GM13976 (cell line): ENCODE data around the gene FOXN4.

Experiments
- DNase-seq: peaks from one replicate; pipeline ENCODE4 v3.0.0; 2012; ENCODE audit warnings: low spot score
- in situ Hi-C: fragments of 300-500 bp; cut with MboI; formaldehyde crosslinking; loops from one replicate; pipeline ENCODE4 v1.12.0; 2022; ENCODE audit warnings: low sequenced_read_pairs, mixed read lengths, inconsistent platforms; ENCODE audit not compliant: unreplicated experiment
- TF ChIP-seq, protein P1 (sequence below): IDR thresholded peaks from 2 replicates; pipeline ENCODE4 v1.5.1; 2012; ENCODE audit warnings: borderline replicate concordance, mild to moderate bottlenecking; ENCODE audit not compliant: insufficient read depth; ENCODE audit errors: extremely low read depth, missing control alignments, control extremely low read depth

Gene FOXN4

DNA sequence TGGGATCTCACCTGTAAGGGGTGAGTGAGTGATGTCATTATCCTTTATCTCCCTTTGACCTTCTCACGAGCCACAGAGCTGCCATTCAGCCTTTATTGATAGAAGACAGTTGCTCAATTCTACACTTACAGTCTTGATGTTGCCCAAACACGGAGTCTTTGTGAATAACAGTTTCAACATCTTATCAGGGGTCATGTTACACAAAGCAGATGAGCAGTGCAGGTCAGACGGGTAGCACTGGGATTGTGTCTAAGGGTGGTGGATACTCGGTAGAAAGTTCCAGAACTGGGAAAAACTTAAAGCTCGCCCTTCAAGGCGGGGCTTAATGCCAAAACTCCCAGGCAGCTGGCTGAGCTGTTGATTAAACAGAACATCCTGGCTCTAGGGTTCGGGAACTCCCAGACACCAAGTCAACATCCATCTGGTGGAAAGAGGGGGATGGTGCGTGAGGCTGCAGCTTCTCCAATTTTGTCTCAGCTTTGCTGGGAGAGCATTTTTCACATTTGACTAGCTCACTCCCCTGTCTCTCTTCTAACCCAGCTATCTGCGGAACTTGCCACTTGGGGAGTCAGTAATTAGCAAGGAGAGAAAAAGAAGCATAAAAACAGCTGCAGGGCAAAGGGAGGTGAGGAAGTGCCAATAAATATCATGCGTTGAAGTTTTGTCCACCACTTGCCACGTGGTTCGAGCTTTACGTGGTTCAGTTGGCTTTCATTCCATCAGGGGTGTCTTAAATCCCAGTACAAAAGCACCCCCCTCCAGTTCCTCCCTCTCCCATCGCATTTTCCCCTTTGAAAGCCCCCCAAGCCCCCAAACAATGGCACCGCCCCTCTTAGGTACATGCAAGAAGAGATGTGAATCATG is 31.0 kb downstream of the FOXN4 start:
- TF ChIP-seq, protein P1, sequence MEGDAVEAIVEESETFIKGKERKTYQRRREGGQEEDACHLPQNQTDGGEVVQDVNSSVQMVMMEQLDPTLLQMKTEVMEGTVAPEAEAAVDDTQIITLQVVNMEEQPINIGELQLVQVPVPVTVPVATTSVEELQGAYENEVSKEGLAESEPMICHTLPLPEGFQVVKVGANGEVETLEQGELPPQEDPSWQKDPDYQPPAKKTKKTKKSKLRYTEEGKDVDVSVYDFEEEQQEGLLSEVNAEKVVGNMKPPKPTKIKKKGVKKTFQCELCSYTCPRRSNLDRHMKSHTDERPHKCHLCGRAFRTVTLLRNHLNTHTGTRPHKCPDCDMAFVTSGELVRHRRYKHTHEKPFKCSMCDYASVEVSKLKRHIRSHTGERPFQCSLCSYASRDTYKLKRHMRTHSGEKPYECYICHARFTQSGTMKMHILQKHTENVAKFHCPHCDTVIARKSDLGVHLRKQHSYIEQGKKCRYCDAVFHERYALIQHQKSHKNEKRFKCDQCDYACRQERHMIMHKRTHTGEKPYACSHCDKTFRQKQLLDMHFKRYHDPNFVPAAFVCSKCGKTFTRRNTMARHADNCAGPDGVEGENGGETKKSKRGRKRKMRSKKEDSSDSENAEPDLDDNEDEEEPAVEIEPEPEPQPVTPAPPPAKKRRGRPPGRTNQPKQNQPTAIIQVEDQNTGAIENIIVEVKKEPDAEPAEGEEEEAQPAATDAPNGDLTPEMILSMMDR, result no peak
- in situ Hi-C loops, result no loop called here
- no peak for DNase-seq

DNA sequence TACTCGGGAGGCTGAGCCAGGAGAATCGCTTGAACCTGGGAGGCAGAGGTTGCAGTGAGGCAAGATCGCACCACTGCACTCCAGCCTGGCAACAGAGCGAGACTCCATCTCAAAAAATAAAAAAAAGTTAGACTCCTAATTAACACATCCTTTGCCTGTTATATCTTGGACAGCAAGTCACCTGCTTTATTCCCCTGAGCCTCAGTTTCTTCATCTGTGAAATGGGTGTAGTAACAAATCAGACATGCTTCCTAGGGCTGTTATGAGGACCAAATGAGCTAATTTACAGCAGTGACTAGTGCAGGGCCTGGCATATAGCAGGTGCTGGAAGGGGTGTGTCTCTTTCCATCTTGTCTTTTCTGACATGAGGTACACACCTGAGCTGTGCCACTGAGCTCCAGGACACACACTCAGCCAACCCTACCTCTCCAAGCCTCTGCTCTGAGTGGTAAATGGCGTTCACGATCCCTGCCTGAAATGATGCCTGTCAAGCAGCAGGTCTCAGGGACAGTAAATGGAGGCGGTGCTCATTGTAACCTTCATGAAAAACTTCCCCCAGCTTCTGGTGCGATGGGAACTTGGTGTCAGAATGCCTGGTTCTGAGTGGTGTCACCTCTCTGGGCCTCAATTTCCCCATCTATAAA is 31.7 kb downstream of the FOXN4 start:
- no peak for DNase-seq
- in situ Hi-C loops, result no loop called here
- TF ChIP-seq, protein P1, result no peak

DNA sequence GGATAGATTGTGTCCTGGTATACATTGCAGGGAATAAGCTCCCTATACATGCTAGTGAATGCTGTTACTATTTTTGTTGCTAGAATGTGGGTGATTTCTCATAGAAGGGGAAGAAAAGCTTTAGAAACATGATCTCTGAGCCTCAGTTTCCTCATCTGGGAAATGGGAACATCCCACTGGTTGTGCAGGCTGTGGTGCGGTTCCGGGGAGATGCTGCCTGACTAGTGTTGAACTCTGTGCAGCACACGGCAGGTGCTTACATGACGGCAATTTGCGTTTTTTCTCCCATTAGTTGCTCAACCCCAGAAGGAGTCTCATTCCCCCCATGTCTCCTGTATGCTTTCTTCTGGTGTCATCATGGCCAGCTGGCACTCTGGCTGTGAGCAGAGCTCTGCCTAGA is 32.9 kb downstream of the FOXN4 start:
- no peak for DNase-seq
- TF ChIP-seq, protein P1, result no peak
- in situ Hi-C loops, result no loop called here

DNA sequence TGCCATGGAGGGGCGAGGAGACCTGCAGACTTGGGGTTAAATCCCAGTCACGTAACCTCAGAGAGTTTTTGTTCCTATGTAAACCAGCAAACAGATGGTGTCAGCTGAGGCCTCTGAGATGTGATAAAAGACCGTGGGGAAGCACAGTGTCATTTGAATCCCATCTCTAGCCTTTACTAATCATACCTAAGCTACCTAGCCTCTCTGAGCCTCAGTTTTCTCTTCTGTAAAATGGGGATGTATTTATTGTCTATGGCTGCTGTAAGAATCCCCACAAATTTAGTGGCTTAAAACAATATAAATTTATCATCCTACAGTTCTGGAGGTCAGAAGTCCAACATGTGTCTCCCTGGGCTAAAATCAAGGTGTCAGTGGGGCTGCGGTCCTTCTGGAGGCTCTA is 33.9 kb downstream of the FOXN4 start:
- in situ Hi-C loops, result no loop called here
- no peak for DNase-seq
- TF ChIP-seq, protein P1, result no peak

DNA sequence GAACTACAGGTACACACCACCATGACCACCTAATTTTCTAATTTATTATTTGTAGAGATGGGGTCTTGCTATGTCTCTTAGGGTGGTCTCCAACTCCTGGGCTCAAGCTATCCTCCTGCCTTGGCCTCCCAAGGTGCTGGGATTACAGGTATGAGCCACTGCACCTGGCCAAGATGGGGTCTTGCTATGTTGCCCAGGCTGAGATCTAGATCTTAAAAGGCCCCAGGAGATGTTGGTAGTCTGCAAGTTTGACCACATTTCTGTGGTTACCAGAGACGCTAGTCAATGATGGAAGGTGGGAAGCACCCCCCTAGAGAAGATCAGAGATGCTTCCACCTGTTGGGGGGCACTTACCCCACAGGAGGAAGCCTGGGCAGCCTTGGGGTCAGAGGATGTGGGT is 34.7 kb downstream of the FOXN4 start:
- in situ Hi-C loops, result no loop called here
- DNase-seq, result no peak
- TF ChIP-seq, protein P1, result no peak

DNA sequence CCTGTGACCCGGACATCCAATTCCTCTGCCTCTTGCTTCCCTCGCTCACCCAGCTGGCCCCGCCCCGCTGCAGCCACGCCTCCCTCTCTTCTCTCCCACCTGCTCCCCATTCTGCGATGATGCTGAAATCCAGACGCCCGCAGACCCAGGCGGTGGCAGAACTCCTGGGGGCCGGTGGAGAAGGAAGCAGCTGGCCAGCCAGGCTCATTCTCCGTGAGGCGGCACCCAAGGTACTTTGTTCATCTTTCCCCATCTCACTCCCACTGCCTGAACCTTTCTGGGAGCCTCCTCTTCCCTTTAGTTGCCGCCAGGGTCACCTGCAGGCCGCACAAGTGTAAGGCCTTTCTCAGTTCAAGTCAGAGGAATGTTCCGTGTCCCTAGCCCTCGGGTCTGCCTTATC is 35.7 kb downstream of the FOXN4 start:
- DNase-seq, result no peak
- in situ Hi-C loops, result no loop called here
- TF ChIP-seq, protein P1, result no peak

DNA sequence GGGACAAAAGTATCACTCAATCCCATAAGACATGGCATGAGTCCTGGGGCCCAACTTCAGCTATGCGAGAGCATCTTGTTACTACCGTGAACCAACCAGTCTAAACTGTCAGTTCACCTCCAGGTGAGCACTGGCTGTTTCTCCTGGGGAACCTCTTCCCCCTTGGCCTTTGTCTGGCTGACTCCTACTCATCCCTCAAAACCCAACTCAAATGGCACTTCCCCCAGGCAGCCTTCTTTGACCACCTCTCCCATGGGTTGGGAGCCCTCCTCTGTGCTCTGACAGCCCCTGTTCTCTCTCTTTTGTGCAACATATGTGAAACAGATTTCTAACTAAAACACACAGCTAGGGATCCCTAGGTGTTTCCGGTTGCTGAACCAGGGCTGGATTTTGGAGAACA is 37.7 kb downstream of the FOXN4 start:
- in situ Hi-C loops, result no loop called here
- TF ChIP-seq, protein P1, result no peak
- DNase-seq, result no peak
